HCT116 (cell line): Measurements from ENCODE around the gene C9orf72. TPM values are rescaled to one million over a fixed set of nuclear protein-coding genes. Genes with fewer than 3 reads are reported as not detected.

Experiments used
- ATAC-seq: fragments of 200-7000 bp; cut with Tn5 transposase; 2 replicates; pipeline ENCODE4 v1.9.1; 2020; ENCODE audit warnings: mild to moderate bottlenecking, moderate library complexity
- BruUV-seq: library from RNA; stranded (reverse); fragments of 400-500 nt; replicated peaks from 2 replicates; lab custom pipeline; 2021; lab: Mats Ljungman, UMichigan
- CTCF ChIA-PET: fragments of 300-600 bp; sonication (Branson Sonifier 250); formaldehyde crosslinking; loops from one replicate; lab custom pipeline; 2021; ENCODE audit warnings: antibody characterized with exemption; lab: Charles Lee
- POLR2A ChIA-PET: fragments of 300-600, 350-600 bp; sonication (Branson Sonifier 250); formaldehyde crosslinking; loops from one replicate; lab custom pipeline; 2021; ENCODE audit warnings: antibody characterized with exemption; lab: Charles Lee
- RAD21 ChIA-PET, 2 experiments: fragments of 300-600 bp; sonication (Branson Sonifier 250); formaldehyde crosslinking; loops; one replicate each; lab custom pipeline; 2023; ENCODE audit warnings: low total read pairs in 2 of 2; ENCODE audit not compliant: uncharacterized antibody in 2 of 2, unreplicated experiment in 2 of 2, low non-redundant PET in 1 of 2; lab: Charles Lee
- DNase-seq: peaks from one replicate; pipeline ENCODE4 v3.0.0-alpha.2; 2010; ENCODE audit warnings: low read depth, low spot score
- H2AFZ ChIP-seq: fragments of 200-600 bp; shearing (Covaris generic), sonication (generic); 2 replicates; pipeline ENCODE4 v1.6.1; 2017; ENCODE audit warnings: low read depth, mixed run types, mixed read lengths, antibody characterized with exemption, low read length; ENCODE audit not compliant: poor library complexity, severe bottlenecking
- H3K27ac ChIP-seq: 2 replicates; pipeline ENCODE4 v1.5.1; 2012; ENCODE audit warnings: low read depth, low read length
- H3K27me3 ChIP-seq: fragments of 200-600 bp; sonication (generic); 2 replicates; pipeline ENCODE4 v1.6.1; 2016; ENCODE audit warnings: mixed run types, low read length, mixed read lengths; ENCODE audit not compliant: insufficient read depth
- H3K36me3 ChIP-seq, 2 experiments: fragments of 200-500 bp in 1 of 2; fragments of 200-600 bp in 1 of 2; sonication (Bioruptor generic) in 1 of 2; sonication (generic) in 1 of 2; 2 replicates each; pipeline versions ENCODE4 v1.5.1 to v1.6.1; 2014 to 2016; ENCODE audit warnings: low read length in 2 of 2, inconsistent platforms in 1 of 2, mixed read lengths in 1 of 2, mixed run types in 1 of 2; ENCODE audit not compliant: insufficient read depth in 2 of 2, control insufficient read depth in 1 of 2
- H3K4me1 ChIP-seq, 2 experiments: fragments of 200-600 bp in 1 of 2; sonication (generic) in 1 of 2; 2 replicates each; pipeline versions ENCODE4 v1.5.1 to v1.6.1; 2012 to 2017; ENCODE audit warnings: low read length in 2 of 2, inconsistent platforms in 1 of 2, mild to moderate bottlenecking in 1 of 2, mixed read lengths in 1 of 2, mixed run types in 1 of 2, moderate library complexity in 1 of 2; ENCODE audit not compliant: insufficient read depth in 2 of 2, control insufficient read depth in 1 of 2
- H3K4me2 ChIP-seq: fragments of 200-600 bp; sonication (generic); 2 replicates; pipeline ENCODE4 v1.6.1; 2017; ENCODE audit warnings: mixed run types, low read length, mixed read lengths
- H3K4me3 ChIP-seq, 2 experiments: fragments of 200-600 bp in 1 of 2; sonication (generic) in 1 of 2; replicated peaks in 1 of 2; 2 replicates each; pipeline ENCODE4 v1.5.1; 2011 to 2016; ENCODE audit warnings: low read length in 2 of 2, control low read depth in 1 of 2, low read depth in 1 of 2, mild to moderate bottlenecking in 1 of 2, mixed read lengths in 1 of 2, mixed run types in 1 of 2
- H3K79me2 ChIP-seq: fragments of 200-600 bp; sonication (generic); 2 replicates; pipeline ENCODE4 v1.6.1; 2017; ENCODE audit warnings: mild to moderate bottlenecking, mixed run types, low read length, moderate library complexity, mixed read lengths; ENCODE audit not compliant: insufficient read depth
- H3K9ac ChIP-seq: fragments of 200-600 bp; sonication (generic); 2 replicates; pipeline ENCODE4 v1.6.1; 2016; ENCODE audit warnings: low read length, mixed read lengths
- H3K9me2 ChIP-seq: fragments of 200-600 bp; sonication (generic), shearing (Covaris generic); 2 replicates; pipeline ENCODE4 v1.6.1; 2017; ENCODE audit warnings: mixed run types, mild to moderate bottlenecking, moderate library complexity; ENCODE audit not compliant: insufficient read depth
- H3K9me3 ChIP-seq, 2 experiments: fragments of 200-500 bp in 1 of 2; fragments of 200-600 bp in 1 of 2; sonication (Bioruptor generic) in 1 of 2; sonication (generic) in 1 of 2; 2 replicates each; pipeline ENCODE4 v1.6.1; 2014 to 2017; ENCODE audit warnings: low read length in 2 of 2, mixed read lengths in 2 of 2, inconsistent platforms in 1 of 2, low read depth in 1 of 2, mild to moderate bottlenecking in 1 of 2, mixed run types in 1 of 2, moderate library complexity in 1 of 2; ENCODE audit not compliant: control insufficient read depth in 1 of 2, insufficient read depth in 1 of 2
- H4K20me1 ChIP-seq: fragments of 200-600 bp; sonication (generic), shearing (Covaris generic); 2 replicates; pipeline ENCODE4 v1.6.1; 2017; ENCODE audit warnings: mixed run types, mild to moderate bottlenecking, moderate library complexity; ENCODE audit not compliant: insufficient read depth
- CEBPB ChIP-seq: IDR thresholded peaks from 2 replicates; pipeline ENCODE4 v1.6.1; 2012; ENCODE audit warnings: low read depth
- CTCF ChIP-seq, 3 experiments: fragments of 200-600 bp in 1 of 3; sonication (generic) in 1 of 3; IDR thresholded peaks in 2 of 3; conservative IDR thresholded peaks in 1 of 3; 2 replicates each; pipeline ENCODE4 v1.5.1; 2012 to 2017; ENCODE audit warnings: low read depth in 2 of 3, low read length in 2 of 3, antibody characterized with exemption in 1 of 3, borderline replicate concordance in 1 of 3, control low read depth in 1 of 3, mild to moderate bottlenecking in 1 of 3, mixed read lengths in 1 of 3, mixed run types in 1 of 3, moderate library complexity in 1 of 3; ENCODE audit not compliant: insufficient read depth in 1 of 3
- EGR1 ChIP-seq: IDR thresholded peaks from 2 replicates; pipeline ENCODE4 v1.6.1; 2012; ENCODE audit warnings: low read depth
- ELF1 ChIP-seq: IDR thresholded peaks from 2 replicates; pipeline ENCODE4 v1.6.1; 2012; ENCODE audit warnings: low read depth, borderline replicate concordance
- EZH2 ChIP-seq: fragments of 200-600 bp; sonication (generic); IDR thresholded peaks from 2 replicates; pipeline ENCODE4 v1.6.1; 2017; ENCODE audit warnings: antibody characterized with exemption, mixed run types
- EZH2phosphoT487 ChIP-seq: fragments of 200-600 bp; IDR thresholded peaks from 2 replicates; pipeline ENCODE4 v1.6.1; 2018; ENCODE audit warnings: antibody characterized with exemption, borderline replicate concordance
- JUND ChIP-seq: IDR thresholded peaks from 2 replicates; pipeline ENCODE4 v1.6.1; 2012
- MAX ChIP-seq: IDR thresholded peaks from 2 replicates; pipeline ENCODE4 v1.6.1; 2012
- POLR2AphosphoS5 ChIP-seq: IDR thresholded peaks from 2 replicates; pipeline ENCODE4 v1.6.1; 2011; ENCODE audit warnings: mild to moderate bottlenecking, low read depth, low read length, moderate library complexity
- RAD21 ChIP-seq: IDR thresholded peaks from 2 replicates; pipeline ENCODE4 v1.6.1; 2012; ENCODE audit warnings: low read depth, mild to moderate bottlenecking
- SIN3A ChIP-seq: IDR thresholded peaks from 2 replicates; pipeline ENCODE4 v1.6.1; 2012; ENCODE audit warnings: low read depth
- SP1 ChIP-seq: IDR thresholded peaks from 2 replicates; pipeline ENCODE4 v1.6.1; 2012; ENCODE audit warnings: low read depth
- TCF7L2 ChIP-seq: IDR thresholded peaks from 2 replicates; pipeline ENCODE4 v1.7.0; 2011; ENCODE audit warnings: borderline replicate concordance, inconsistent platforms; ENCODE audit not compliant: insufficient read depth, insufficient read length; ENCODE audit errors: extremely low read depth
- YY1 ChIP-seq: IDR thresholded peaks from 2 replicates; pipeline ENCODE4 v1.6.1; 2011; ENCODE audit warnings: low read length, low read depth, moderate library complexity, mild to moderate bottlenecking; ENCODE audit not compliant: insufficient replicate concordance; ENCODE audit errors: extremely low read depth
- ZBTB33 ChIP-seq: IDR thresholded peaks from 2 replicates; pipeline ENCODE4 v1.6.1; 2011; ENCODE audit warnings: mild to moderate bottlenecking, low read length, moderate library complexity; ENCODE audit not compliant: insufficient replicate concordance; ENCODE audit errors: extremely low read depth
- ZFX ChIP-seq: fragments of 450-650 bp; IDR thresholded peaks from 2 replicates; pipeline ENCODE4 v1.6.1; 2017
- ZNF274 ChIP-seq: fragments of 200-500 bp; sonication (Bioruptor generic); IDR thresholded peaks from 2 replicates; pipeline ENCODE4 v1.6.1; 2014; ENCODE audit warnings: mild to moderate bottlenecking, low read depth, low read length, inconsistent platforms
- intact Hi-C: fragments of 100-400 bp; cut with micrococcal nuclease; formaldehyde crosslinking; loops from 2 replicates; pipeline ENCODE4 v1.10.0; 2022
- total RNA-seq: library from RNA; stranded (reverse); gene quantifications from one replicate; pipeline ENCODE4 v1.2.1, GENCODE V29; 2021; ENCODE audit not compliant: unreplicated experiment
- TF ChIP-seq, protein P1 (sequence below): IDR thresholded peaks from 2 replicates; pipeline ENCODE4 v1.6.1; 2012
- TF ChIP-seq, protein P2 (sequence below): IDR thresholded peaks from 2 replicates; pipeline ENCODE4 v1.6.1; 2012; ENCODE audit warnings: low read depth

Gene C9orf72
- total RNA-seq, 1 experiment from 2014 or later, result 12.0 TPM

DNA sequence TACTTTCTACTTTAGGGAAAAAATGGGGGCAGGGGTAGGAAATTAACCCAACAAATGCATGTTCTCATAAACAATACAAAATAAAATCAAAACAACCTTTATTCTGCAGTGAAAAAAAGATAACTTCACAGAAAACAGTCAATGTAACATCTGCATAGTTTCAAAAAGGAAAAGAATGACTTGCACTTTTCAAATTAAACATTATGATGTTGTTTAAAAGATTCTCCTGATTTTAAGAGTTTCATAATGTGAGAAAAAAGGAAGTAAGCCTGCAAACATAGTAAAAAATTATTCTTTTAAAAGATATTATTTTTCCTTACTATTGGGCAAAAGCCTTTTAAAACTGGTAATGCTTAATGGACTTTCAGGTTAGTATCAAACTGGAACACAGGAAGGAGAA lies 7.6 kb downstream of the C9orf72 start:
- peaks cover 0 to 3% of the 10 kb centered on the region in 2 experiments; a peak in 1 of 4 replicates for H3K36me3 ChIP-seq
- no peak overlapping the region for H3K4me2 ChIP-seq
- no peaks in the 10 kb centered on the region for H3K4me1 ChIP-seq
- no peaks in the 10 kb centered on the region for H4K20me1 ChIP-seq
- DNase-seq (no peak), ATAC-seq (no peak)
- no peaks in the 10 kb centered on the region for H3K79me2 ChIP-seq
- TF ChIP-seq, protein P1, sequence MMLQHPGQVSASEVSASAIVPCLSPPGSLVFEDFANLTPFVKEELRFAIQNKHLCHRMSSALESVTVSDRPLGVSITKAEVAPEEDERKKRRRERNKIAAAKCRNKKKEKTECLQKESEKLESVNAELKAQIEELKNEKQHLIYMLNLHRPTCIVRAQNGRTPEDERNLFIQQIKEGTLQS, result no peak
- TF ChIP-seq EZH2phosphoT487 (no peak), YY1 (no peak), POLR2AphosphoS5 (no peak), ELF1 (no peak), ZFX (no peak), CTCF (IDR thresholded peaks at IDR 0.05 in 2 of 3, conservative IDR thresholded peaks at IDR 0.05 in 1 of 3; ENCODE audit: borderline replicate concordance in 1 of 3, insufficient read depth in 1 of 3, low read depth in 2 of 3, low read length in 2 of 3) (no peak), SP1 (no peak), RAD21 (no peak), CEBPB (no peak), JUND (no peak), MAX (no peak), SIN3A (no peak), TCF7L2 (no peak), ZNF274 (no peak), ZBTB33 (no peak), EGR1 (no peak), EZH2 (no peak)
- TF ChIP-seq, protein P2, sequence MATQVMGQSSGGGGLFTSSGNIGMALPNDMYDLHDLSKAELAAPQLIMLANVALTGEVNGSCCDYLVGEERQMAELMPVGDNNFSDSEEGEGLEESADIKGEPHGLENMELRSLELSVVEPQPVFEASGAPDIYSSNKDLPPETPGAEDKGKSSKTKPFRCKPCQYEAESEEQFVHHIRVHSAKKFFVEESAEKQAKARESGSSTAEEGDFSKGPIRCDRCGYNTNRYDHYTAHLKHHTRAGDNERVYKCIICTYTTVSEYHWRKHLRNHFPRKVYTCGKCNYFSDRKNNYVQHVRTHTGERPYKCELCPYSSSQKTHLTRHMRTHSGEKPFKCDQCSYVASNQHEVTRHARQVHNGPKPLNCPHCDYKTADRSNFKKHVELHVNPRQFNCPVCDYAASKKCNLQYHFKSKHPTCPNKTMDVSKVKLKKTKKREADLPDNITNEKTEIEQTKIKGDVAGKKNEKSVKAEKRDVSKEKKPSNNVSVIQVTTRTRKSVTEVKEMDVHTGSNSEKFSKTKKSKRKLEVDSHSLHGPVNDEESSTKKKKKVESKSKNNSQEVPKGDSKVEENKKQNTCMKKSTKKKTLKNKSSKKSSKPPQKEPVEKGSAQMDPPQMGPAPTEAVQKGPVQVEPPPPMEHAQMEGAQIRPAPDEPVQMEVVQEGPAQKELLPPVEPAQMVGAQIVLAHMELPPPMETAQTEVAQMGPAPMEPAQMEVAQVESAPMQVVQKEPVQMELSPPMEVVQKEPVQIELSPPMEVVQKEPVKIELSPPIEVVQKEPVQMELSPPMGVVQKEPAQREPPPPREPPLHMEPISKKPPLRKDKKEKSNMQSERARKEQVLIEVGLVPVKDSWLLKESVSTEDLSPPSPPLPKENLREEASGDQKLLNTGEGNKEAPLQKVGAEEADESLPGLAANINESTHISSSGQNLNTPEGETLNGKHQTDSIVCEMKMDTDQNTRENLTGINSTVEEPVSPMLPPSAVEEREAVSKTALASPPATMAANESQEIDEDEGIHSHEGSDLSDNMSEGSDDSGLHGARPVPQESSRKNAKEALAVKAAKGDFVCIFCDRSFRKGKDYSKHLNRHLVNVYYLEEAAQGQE, result no peak
- H3K9me3 ChIP-seq, result no peaks in the 10 kb centered on the region
- POLR2A ChIA-PET, result no interaction called here
- H3K27ac ChIP-seq, result no peak overlapping the region
- CTCF ChIA-PET, result no interaction called here
- no peak overlapping the region for H3K4me3 ChIP-seq
- H3K9me2 ChIP-seq, result no peaks in the 10 kb centered on the region
- no peaks in the 10 kb centered on the region for H3K27me3 ChIP-seq
- intact Hi-C loops, result no loop called here
- no TSS peak for BruUV-seq
- RAD21 ChIA-PET, result no interaction called here
- H2AFZ ChIP-seq, result no peak overlapping the region
- H3K9ac ChIP-seq, result no peak overlapping the region
